HEK293T (cell line): ENCODE measurements around the gene TRIML1.

Experiments
- CTCF ChIA-PET: fragments of 350-600 bp; formaldehyde crosslinking; extraction: SDS; loops from one replicate; lab custom pipeline; 2021; ENCODE audit warnings: antibody characterized with exemption, inconsistent platforms; lab: Yijun Ruan, JAX
- POLR2A ChIA-PET: fragments of 350-600 bp; formaldehyde crosslinking; extraction: SDS; loops from one replicate; lab custom pipeline; 2020; ENCODE audit warnings: antibody characterized with exemption, inconsistent platforms; lab: Yijun Ruan, JAX
- DNase-seq: peaks from one replicate; pipeline ENCODE4 v3.0.0; 2012; ENCODE audit warnings: mixed read lengths; ENCODE audit errors: extremely low spot score
- ARNT ChIP-seq: fragments of 450-650 bp; IDR thresholded peaks from 2 replicates; pipeline ENCODE4 v1.6.1; 2017; ENCODE audit warnings: mild to moderate bottlenecking
- BHLHE40 ChIP-seq: fragments of 450-650 bp; IDR thresholded peaks from 2 replicates; pipeline ENCODE4 v1.6.1; 2016; ENCODE audit warnings: mild to moderate bottlenecking, moderate library complexity, borderline replicate concordance
- CTBP1 ChIP-seq: fragments of 450-650 bp; IDR thresholded peaks from 2 replicates; pipeline ENCODE4 v1.6.1; 2016; ENCODE audit warnings: borderline replicate concordance
- ELF4 ChIP-seq: fragments of 450-650 bp; IDR thresholded peaks from 2 replicates; pipeline ENCODE4 v1.6.1; 2017; ENCODE audit warnings: antibody characterized with exemption
- FOXA1 ChIP-seq: fragments of 450-650 bp; IDR thresholded peaks from 2 replicates; pipeline ENCODE4 v1.6.1; 2016; ENCODE audit warnings: mild to moderate bottlenecking
- FOXK2 ChIP-seq: fragments of 450-650 bp; IDR thresholded peaks from 2 replicates; pipeline ENCODE4 v1.6.1; 2016; ENCODE audit warnings: mild to moderate bottlenecking
- FOXM1 ChIP-seq: fragments of 450-650 bp; IDR thresholded peaks from 2 replicates; pipeline ENCODE4 v1.6.1; 2017; ENCODE audit warnings: mild to moderate bottlenecking, borderline replicate concordance
- HDGF ChIP-seq: fragments of 450-650 bp; IDR thresholded peaks from 2 replicates; pipeline ENCODE4 v1.6.1; 2017; ENCODE audit warnings: antibody characterized with exemption, borderline replicate concordance
- L3MBTL2 ChIP-seq: fragments of 450-650 bp; conservative IDR thresholded peaks from 2 replicates; pipeline ENCODE4 v1.6.1; 2016; ENCODE audit warnings: mild to moderate bottlenecking
- LEF1 ChIP-seq: fragments of 450-650 bp; IDR thresholded peaks from 2 replicates; pipeline ENCODE4 v1.6.1; 2017; ENCODE audit warnings: mild to moderate bottlenecking, borderline replicate concordance
- NFRKB ChIP-seq: fragments of 450-650 bp; IDR thresholded peaks from 2 replicates; pipeline ENCODE4 v1.6.1; 2016; ENCODE audit warnings: mild to moderate bottlenecking, moderate library complexity
- PKNOX1 ChIP-seq: fragments of 450-650 bp; IDR thresholded peaks from 2 replicates; pipeline ENCODE4 v1.6.1; 2016
- SP1 ChIP-seq: fragments of 450-650 bp; IDR thresholded peaks from 2 replicates; pipeline ENCODE4 v1.6.1; 2017
- SUZ12 ChIP-seq: fragments of 450-650 bp; IDR thresholded peaks from 2 replicates; pipeline ENCODE4 v1.6.1; 2016; ENCODE audit warnings: mild to moderate bottlenecking
- TARDBP ChIP-seq: fragments of 450-650 bp; IDR thresholded peaks from 2 replicates; pipeline ENCODE4 v1.6.1; 2016
- ZNF384 ChIP-seq: fragments of 450-650 bp; IDR thresholded peaks from 2 replicates; pipeline ENCODE4 v1.6.1; 2016

Gene TRIML1

GRCh38 chr4:188110036-188110435 lies 29.2 kb upstream of the TRIML1 start:
- ChIA-PET POLR2A (no interaction called here), CTCF (interaction anchor here (0.5 kb wide), 1 partner anchor 16 kb away, joined by 3 read pairs; no protein-coding TSS in a partner anchor)
- TF ChIP-seq HDGF: no peak
- TF ChIP-seq NFRKB: no peak
- TF ChIP-seq TARDBP: no peak
- TF ChIP-seq FOXA1: no peak
- no peak for TF ChIP-seq L3MBTL2
- TF ChIP-seq BHLHE40: no peak
- no peak for TF ChIP-seq SP1
- no peak for TF ChIP-seq FOXK2
- no peak for TF ChIP-seq PKNOX1
- no peak for TF ChIP-seq ZNF384
- no peak for TF ChIP-seq SUZ12
- TF ChIP-seq CTBP1: no peak
- TF ChIP-seq ELF4: no peak
- TF ChIP-seq LEF1: no peak
- no peak for TF ChIP-seq FOXM1
- no peak for TF ChIP-seq ARNT
- DNase-seq: no peak

GRCh38 chr4:188110741-188111471 lies 28.3 kb upstream of the TRIML1 start:
- ChIA-PET CTCF (no interaction called here), POLR2A (no interaction called here)
- no peak for DNase-seq
- TF ChIP-seq FOXM1 (no peak), FOXK2 (no peak), PKNOX1 (no peak), SUZ12 (no peak), ARNT (no peak), L3MBTL2 (no peak), TARDBP (no peak), ELF4 (no peak), FOXA1 (no peak), BHLHE40 (no peak), HDGF (no peak), ZNF384 (no peak), NFRKB (no peak)

- CTCF ChIA-PET: no interaction called here
- POLR2A ChIA-PET: no interaction called here
- no peak for TF ChIP-seq LEF1
- no peak for TF ChIP-seq TARDBP
- no peak for TF ChIP-seq BHLHE40
- no peak for TF ChIP-seq ZNF384
- TF ChIP-seq CTBP1: no peak
- TF ChIP-seq FOXA1: no peak
- no peak for TF ChIP-seq PKNOX1
- no peak for TF ChIP-seq ARNT
- TF ChIP-seq HDGF: no peak
- TF ChIP-seq L3MBTL2: no peak
- TF ChIP-seq ELF4: no peak
- TF ChIP-seq SP1: no peak
- no peak for TF ChIP-seq SUZ12
- no peak for TF ChIP-seq NFRKB
- TF ChIP-seq FOXM1: no peak
- TF ChIP-seq FOXK2: no peak
- no peak for DNase-seq
Observed at GRCh38 chr4:188111955-188112354, 27.3 kb upstream of the TRIML1 start.

GRCh38 chr4:188113156-188113555 lies 26.1 kb upstream of the TRIML1 start:
- CTCF ChIA-PET: no interaction called here
- TF ChIP-seq SP1: no peak
- TF ChIP-seq BHLHE40: no peak
- no peak for TF ChIP-seq ZNF384
- TF ChIP-seq L3MBTL2: no peak
- no peak for TF ChIP-seq CTBP1
- TF ChIP-seq TARDBP: no peak
- no peak for TF ChIP-seq FOXA1
- no peak for TF ChIP-seq NFRKB
- no peak for TF ChIP-seq ARNT
- TF ChIP-seq SUZ12: no peak
- no peak for TF ChIP-seq LEF1
- TF ChIP-seq FOXK2: no peak
- TF ChIP-seq PKNOX1: no peak
- no peak for TF ChIP-seq ELF4
- TF ChIP-seq FOXM1: no peak
- TF ChIP-seq HDGF: no peak
- POLR2A ChIA-PET: no interaction called here
- no peak for DNase-seq

GRCh38 chr4:188117631-188118324 lies 21.5 kb upstream of the TRIML1 start:
- CTCF ChIA-PET: no interaction called here

More at GRCh38 chr4:188117631-188118324, 21.5 kb upstream of the TRIML1 start:
- POLR2A ChIA-PET: no interaction called here
- TF ChIP-seq NFRKB (no peak), ZNF384 (no peak), SP1 (no peak), FOXA1 (no peak), L3MBTL2 (no peak), FOXM1 (no peak), LEF1 (no peak), FOXK2 (no peak), HDGF (no peak), CTBP1 (no peak), ARNT (no peak), PKNOX1 (no peak), BHLHE40 (no peak), TARDBP (no peak), ELF4 (no peak), SUZ12 (no peak)
- no peak for DNase-seq
